ENCODE results near the gene ANKRD30A.
"Not testable (repeated sequence)": the region's sequence is repeated elsewhere in the genome, so short reads cannot be mapped to it uniquely, and the experiment has no call there.

- TF ChIP-seq POLR2AphosphoS5 (IDR thresholded peaks at IDR 0.05; ENCODE audit: insufficient read depth in 1 of 2, low read depth in 1 of 2); POLR2A (IDR thresholded peaks at IDR 0.05): not testable (repeated sequence)
- TF ChIP-seq, protein P1, sequence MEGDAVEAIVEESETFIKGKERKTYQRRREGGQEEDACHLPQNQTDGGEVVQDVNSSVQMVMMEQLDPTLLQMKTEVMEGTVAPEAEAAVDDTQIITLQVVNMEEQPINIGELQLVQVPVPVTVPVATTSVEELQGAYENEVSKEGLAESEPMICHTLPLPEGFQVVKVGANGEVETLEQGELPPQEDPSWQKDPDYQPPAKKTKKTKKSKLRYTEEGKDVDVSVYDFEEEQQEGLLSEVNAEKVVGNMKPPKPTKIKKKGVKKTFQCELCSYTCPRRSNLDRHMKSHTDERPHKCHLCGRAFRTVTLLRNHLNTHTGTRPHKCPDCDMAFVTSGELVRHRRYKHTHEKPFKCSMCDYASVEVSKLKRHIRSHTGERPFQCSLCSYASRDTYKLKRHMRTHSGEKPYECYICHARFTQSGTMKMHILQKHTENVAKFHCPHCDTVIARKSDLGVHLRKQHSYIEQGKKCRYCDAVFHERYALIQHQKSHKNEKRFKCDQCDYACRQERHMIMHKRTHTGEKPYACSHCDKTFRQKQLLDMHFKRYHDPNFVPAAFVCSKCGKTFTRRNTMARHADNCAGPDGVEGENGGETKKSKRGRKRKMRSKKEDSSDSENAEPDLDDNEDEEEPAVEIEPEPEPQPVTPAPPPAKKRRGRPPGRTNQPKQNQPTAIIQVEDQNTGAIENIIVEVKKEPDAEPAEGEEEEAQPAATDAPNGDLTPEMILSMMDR (IDR thresholded peaks at IDR 0.05), result not testable (repeated sequence)
Observed at GRCh38 chr10:37400774-37401173, 275.4 kb downstream of the ANKRD30A start.

Data from vagina (tissue), 2 donors.